KOPT-K1 (cell line): ENCODE results near the gene CD302.
"Not testable (repeated sequence)": the region's sequence is repeated elsewhere in the genome, so short reads cannot be mapped to it uniquely, and the experiment has no call there.

Experiments
- H3K27ac ChIP-seq: fragments of 200-600 bp; sonication (generic); 2 replicates; pipeline ENCODE4 v1.5.1; 2016; ENCODE audit warnings: antibody characterized with exemption, mild to moderate bottlenecking, low read depth, low read length; ENCODE audit not compliant: poor library complexity, severe bottlenecking
- H3K36me3 ChIP-seq: fragments of 200-600 bp; sonication (generic); 2 replicates; pipeline ENCODE4 v1.5.1; 2017; ENCODE audit warnings: antibody characterized with exemption, mild to moderate bottlenecking, low read length, moderate library complexity; ENCODE audit not compliant: insufficient read depth
- H3K9me3 ChIP-seq: fragments of 200-600 bp; sonication (generic); 2 replicates; pipeline ENCODE4 v1.5.1; 2017; ENCODE audit warnings: antibody characterized with exemption, low read length, mild to moderate bottlenecking; ENCODE audit not compliant: insufficient read depth, poor library complexity, severe bottlenecking

Gene CD302

DNA sequence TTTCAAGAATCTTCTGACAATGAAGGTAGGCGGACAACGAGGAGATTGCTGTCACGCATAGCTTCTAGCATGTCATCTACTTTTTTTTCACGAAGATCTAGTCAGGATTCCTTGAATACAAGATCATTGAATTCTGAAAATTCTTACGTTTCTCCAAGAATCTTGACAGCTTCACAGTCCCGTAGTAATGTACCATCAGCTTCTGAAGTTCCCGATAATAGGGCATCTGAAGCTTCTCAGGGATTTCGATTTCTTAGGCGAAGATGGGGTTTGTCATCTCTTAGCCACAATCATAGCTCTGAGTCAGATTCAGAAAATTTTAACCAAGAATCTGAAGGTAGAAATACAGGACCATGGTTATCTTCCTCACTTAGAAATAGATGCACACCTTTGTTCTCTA, 49.9 kb downstream of the CD302 start:
- Histone ChIP-seq H3K27ac (no peak overlapping the region), H3K36me3 (peaks cover 99% of the 10 kb centered on the region), H3K9me3 (no peaks in the 10 kb centered on the region)

GRCh38 chr2:159745237-159745636, 52.8 kb downstream of the CD302 start:
- H3K27ac ChIP-seq, H3K9me3 ChIP-seq: not testable (repeated sequence)
- H3K36me3 ChIP-seq, result peaks cover 100% of the 10 kb centered on the region

- H3K9me3 ChIP-seq, result no peaks in the 10 kb centered on the region
- no peak overlapping the region for H3K27ac ChIP-seq
- H3K36me3 ChIP-seq, result peaks cover 100% of the 10 kb centered on the region
These were observed 53.6 kb downstream of the CD302 start for GRCh38 chr2:159744363-159744762.

GRCh38 chr2:159742846-159743245, 55.2 kb downstream of the CD302 start:
- H3K9me3 ChIP-seq, result no peaks in the 10 kb centered on the region
- peaks cover 100% of the 10 kb centered on the region for H3K36me3 ChIP-seq
- H3K27ac ChIP-seq, result no peak overlapping the region

DNA sequence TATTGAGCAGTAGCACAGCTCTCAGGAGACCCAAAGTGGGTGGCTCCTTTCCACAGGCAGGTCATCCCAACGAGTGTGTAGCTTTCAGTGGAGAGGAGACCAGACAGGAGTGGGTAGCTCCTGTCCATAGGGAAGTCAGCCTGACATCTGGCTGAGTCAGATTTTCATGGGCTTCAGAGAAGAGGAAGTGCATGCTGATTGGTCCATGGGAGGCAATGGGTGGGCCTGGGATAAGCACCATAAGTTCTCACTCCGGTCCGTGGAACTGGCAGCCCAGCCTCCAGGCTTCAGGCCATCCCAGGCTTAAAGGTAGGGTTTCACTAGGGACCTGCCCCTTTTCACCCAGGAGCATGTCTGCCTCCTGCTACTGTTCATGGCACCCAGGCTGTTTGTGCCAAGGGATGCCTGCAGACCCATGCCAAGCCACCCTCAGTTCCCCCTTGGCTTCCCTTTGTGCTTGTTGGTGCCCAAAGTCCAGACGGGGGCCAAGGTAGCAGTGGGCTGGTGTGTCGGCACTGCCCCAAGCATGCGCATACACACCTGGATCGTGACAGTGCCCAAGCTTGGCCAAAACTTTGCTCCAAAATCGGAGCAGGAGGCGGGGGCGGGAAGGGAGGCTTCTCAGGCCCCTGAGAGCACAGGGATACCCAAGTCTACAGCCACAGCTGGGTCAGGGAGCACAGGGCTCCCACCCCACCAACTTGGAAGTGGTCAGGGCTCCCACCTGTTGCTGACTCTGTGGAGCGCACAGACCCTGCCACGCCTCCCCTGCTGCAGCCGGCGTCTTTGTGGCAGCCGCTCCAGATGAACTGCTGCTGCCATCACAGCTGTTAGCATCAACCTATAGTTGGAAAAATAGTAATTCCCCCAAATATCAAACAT, 59.3 kb downstream of the CD302 start:
- H3K27ac ChIP-seq, result no peak overlapping the region
- H3K36me3 ChIP-seq, result peaks cover 100% of the 10 kb centered on the region
- H3K9me3 ChIP-seq, result no peaks in the 10 kb centered on the region

DNA sequence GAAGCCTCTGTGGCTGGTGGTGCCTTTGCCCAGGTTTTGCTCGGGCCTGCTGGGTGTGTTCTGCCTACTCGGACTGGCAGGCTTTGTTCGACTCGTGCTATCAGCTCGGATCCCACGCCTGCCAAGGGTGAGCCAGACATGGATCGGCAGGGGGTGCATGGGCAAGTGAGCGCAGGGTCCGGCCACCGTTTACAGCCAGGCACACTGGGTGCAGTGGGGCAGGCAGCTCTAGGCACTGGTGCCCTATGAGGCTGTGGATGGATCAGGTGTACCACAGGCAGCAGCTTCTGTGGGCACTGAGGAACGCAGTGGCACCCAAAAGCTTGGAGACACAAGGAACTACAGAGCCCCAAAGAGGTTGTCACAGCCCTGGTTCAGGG, 60.1 kb downstream of the CD302 start:
- H3K36me3 ChIP-seq, result peaks cover 99% of the 10 kb centered on the region
- H3K27ac ChIP-seq, result no peak overlapping the region
- no peaks in the 10 kb centered on the region for H3K9me3 ChIP-seq

- H3K9me3 ChIP-seq, result no peaks in the 10 kb centered on the region
- H3K36me3 ChIP-seq, result peaks cover 98% of the 10 kb centered on the region
- no peak overlapping the region for H3K27ac ChIP-seq
These were observed 60.6 kb downstream of the CD302 start for GRCh38 chr2:159737292-159737916.

DNA sequence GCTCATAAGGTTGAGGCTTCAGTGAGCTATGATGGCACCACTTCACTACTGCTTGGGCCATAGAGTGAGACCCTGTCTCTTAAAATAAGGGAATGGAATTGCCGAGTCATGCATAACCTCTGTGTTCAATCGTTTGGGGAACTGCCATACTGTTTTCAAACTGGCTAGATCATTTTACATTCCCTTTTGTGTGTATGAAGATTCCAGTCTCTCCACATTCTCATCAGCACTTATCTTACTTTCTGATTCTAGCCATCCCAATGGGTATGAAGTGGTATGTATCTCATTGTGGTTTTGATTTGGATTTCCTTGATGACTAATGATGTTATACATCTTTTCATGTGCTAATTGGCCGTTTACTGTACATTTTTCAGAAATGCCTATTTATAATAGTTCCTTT, 62.0 kb downstream of the CD302 start:
- H3K27ac ChIP-seq, result no peak overlapping the region
- H3K36me3 ChIP-seq, result peaks cover 97% of the 10 kb centered on the region
- H3K9me3 ChIP-seq, result no peaks in the 10 kb centered on the region

GRCh38 chr2:159735648-159736047, 62.4 kb downstream of the CD302 start:
- H3K27ac ChIP-seq, result no peak overlapping the region
- H3K9me3 ChIP-seq, result no peaks in the 10 kb centered on the region
- peaks cover 97% of the 10 kb centered on the region for H3K36me3 ChIP-seq

DNA sequence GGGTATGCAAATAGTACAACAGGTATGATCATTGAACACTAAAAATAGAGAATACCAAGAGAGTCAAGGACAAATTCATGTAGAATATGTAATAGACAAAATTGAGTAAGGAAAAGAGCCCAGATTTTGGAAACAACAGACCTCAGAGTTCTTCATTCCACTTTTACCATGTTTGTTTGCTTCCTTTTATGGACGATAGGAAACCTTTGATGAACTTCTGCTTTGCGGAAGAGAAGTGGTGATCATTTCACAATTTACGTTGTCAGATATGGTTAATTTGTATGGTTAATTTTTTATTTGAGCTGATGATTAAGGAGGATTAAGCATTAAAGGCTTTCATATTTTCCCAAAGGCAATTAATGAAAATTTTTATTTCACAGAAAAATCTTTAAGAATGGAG, 69.4 kb downstream of the CD302 start:
- Histone ChIP-seq H3K36me3 (peaks cover 95% of the 10 kb centered on the region), H3K9me3 (peaks cover 13% of the 10 kb centered on the region), H3K27ac (no peak overlapping the region)

DNA sequence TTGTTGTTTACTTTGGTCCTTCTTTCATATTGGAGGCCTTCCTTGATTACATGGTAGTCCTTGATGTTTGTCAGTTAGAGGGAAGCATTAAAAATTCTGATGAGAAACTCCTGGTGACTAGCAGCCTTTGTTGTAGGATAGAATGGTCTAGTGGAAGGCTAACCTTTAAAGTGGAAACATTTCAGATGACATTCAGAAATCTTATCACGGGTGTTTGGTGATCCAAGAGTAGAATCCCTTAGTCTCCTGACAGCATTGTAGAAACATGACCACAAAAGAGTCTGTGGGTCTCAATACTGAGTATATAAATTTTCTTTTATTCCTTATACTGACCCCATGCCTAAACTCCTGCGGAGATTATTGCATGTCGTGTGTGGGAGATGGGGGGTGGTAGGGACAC, 72.3 kb downstream of the CD302 start:
- H3K36me3 ChIP-seq, result peaks cover 98% of the 10 kb centered on the region
- peaks cover 19% of the 10 kb centered on the region for H3K9me3 ChIP-seq
- H3K27ac ChIP-seq, result no peak overlapping the region

- H3K27ac ChIP-seq, result not testable (repeated sequence)
- H3K36me3 ChIP-seq, result peaks cover 98% of the 10 kb centered on the region
- H3K9me3 ChIP-seq, result peaks cover 19% of the 10 kb centered on the region
These were observed 73.0 kb downstream of the CD302 start for GRCh38 chr2:159724795-159725572.

- H3K36me3 ChIP-seq, result peaks cover 99% of the 10 kb centered on the region
- no peak overlapping the region for H3K27ac ChIP-seq
- peaks cover 19% of the 10 kb centered on the region for H3K9me3 ChIP-seq
These were observed 75.4 kb downstream of the CD302 start for GRCh38 chr2:159722580-159722979.

GRCh38 chr2:159720676-159721075, 77.3 kb downstream of the CD302 start:
- H3K27ac ChIP-seq, result no peak overlapping the region
- peaks cover 99% of the 10 kb centered on the region for H3K36me3 ChIP-seq
- peaks cover 19% of the 10 kb centered on the region for H3K9me3 ChIP-seq
